Heart left ventricle (tissue), 13 donors: ENCODE measurements around the gene CRHR1.

Experiments
- CTCF ChIP-seq, 12 donors: fragments of 200-600 bp; sonication (generic) in 4 of 12; IDR thresholded peaks; one replicate each; pipeline versions ENCODE4 v1.5.0 to v1.8.0; 2018 to 2022; ENCODE audit warnings: antibody characterized with exemption in 12 of 12, mild to moderate bottlenecking in 5 of 12
- POLR2A ChIP-seq, 2 donors: fragments of 450-650 bp; IDR thresholded peaks; one replicate each; pipeline ENCODE4 v1.6.1; 2017; ENCODE audit warnings: antibody characterized with exemption in 2 of 2, mild to moderate bottlenecking in 2 of 2, moderate library complexity in 2 of 2
- donor health status: ischemic (EF 13 %, LVEDD 7.1; RV severe dilation, severe dysfunction).
- donor health status: DM: no; HTN: yes; CAD: no.
- donor health status: DM: no; HTN: no; CAD: no.
- donor health status: ischemic (EF 25% LVEDD 6.9; RV normal size, moderate dysfunction).
- donor health status: ischemic (EF 25% LVEDD 5.7; RV mildly dilated, moderate dysfunction).
- donor health status: ischemic (EF 35%, LVEDD 5.7; RV mildly dilated, moderate dysfunction).
- donor health status: nonischemic (EF 11% LVEDD 7.7; RV severe dilation, severe dysfunction).
- donor health status: DM: yes; HTN: yes; CAD: no.
- donor health status: PGD.
- donor health status: ischemic (EF 29% LVEDD 5.4; RV normal size, mild dysfunction).
- donor health status: nonischemic (EF 23%, LVEDD 6.1; RV moderate dilation, normal function).

- TF ChIP-seq CTCF (IDR thresholded peaks at IDR 0.05) (no peak), POLR2A (IDR thresholded peaks at IDR 0.05) (no peak)
These were observed 85.7 kb downstream of the CRHR1 start for GRCh38 chr17:45869676-45870341.
